ENCODE measurements around the gene CCDC178.
"Not testable (repeated sequence)": the region's sequence is repeated elsewhere in the genome, so short reads cannot be mapped to it uniquely, and the experiment has no call there.

The CCDC178 gene

DNA sequence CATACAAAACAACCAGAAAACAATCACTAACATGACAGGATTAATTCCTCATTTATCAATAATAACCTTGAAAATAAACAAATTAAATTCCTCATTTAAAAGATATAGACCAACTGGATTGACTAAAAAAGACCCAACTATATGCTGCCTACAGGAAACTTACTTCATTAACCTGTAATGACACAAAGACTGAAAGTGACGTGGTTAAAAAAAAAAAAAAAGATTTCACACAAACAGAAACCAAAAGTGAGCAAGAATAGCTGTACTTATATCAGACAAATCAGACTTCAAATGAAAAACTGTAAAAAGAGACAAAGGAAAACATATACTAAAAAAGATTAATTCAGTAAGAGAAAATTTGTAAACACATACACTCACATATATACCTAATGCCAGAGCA is 201.2 kb downstream of the CCDC178 start:
- in situ Hi-C loops (cut with MboI; ENCODE audit: low sequenced_read_pairs), result no loop called here

- in situ Hi-C loops (cut with MboI; ENCODE audit: low sequenced_read_pairs), result no loop called here
Measured at GRCh38 chr18:33232318-33232626, 208.2 kb downstream of the CCDC178 start.

GRCh38 chr18:33231474-33232317 is 208.8 kb downstream of the CCDC178 start:
- in situ Hi-C loops (cut with MboI; ENCODE audit: low sequenced_read_pairs), result no loop called here

- in situ Hi-C loops (cut with MboI; ENCODE audit: low sequenced_read_pairs), result no loop called here
Measured at GRCh38 chr18:33212363-33212762, 228.2 kb downstream of the CCDC178 start.

- in situ Hi-C loops (cut with MboI; ENCODE audit: low sequenced_read_pairs), result no loop called here
Measured at GRCh38 chr18:33210575-33211189, 229.8 kb downstream of the CCDC178 start.

GRCh38 chr18:33205777-33206176 is 234.7 kb downstream of the CCDC178 start:
- in situ Hi-C loops (cut with MboI; ENCODE audit: low sequenced_read_pairs), result no loop called here

GRCh38 chr18:33201509-33201926 is 239.0 kb downstream of the CCDC178 start:
- in situ Hi-C loops (cut with MboI; ENCODE audit: low sequenced_read_pairs), result no loop called here

DNA sequence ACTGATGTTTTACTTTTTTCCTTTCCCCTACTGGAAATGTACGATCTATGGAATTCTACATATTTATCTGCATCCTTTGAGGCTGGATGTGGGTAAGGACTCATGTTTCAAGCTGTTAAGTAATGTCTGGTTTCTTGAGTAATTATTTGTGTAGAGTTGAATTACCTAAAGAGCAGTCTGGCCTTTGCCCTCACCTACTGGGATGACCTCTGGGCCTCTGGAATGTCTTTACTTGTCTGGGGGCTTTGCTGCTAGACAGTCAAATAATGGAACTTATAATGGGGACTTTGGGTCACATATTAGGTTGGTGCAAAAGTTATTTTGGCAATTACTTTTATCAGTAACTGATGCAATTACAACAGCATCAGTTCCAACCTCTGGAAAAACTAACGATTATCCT is 244.7 kb downstream of the CCDC178 start:
- in situ Hi-C loops (cut with MboI; ENCODE audit: low sequenced_read_pairs), result no loop called here

DNA sequence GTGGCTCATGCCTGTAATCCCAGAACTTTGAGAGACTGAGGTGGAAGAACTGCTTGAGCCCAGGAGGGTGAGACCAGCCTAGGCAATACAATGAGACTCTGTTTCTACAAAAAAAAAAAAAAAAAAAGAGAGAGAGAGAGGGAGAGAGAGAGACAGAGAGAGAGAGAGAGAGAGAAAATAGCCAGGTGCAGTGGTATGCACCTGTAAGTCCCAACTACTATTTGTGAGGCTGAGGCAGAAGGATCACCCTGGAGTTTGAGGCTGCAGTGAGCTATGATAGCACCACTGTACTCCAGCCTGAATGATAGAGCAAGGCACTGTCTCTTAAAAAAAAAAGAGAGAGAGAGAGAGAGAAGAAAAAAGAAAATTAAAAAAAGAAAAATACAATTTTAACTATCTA is 245.7 kb downstream of the CCDC178 start:
- in situ Hi-C loops (cut with MboI; ENCODE audit: low sequenced_read_pairs), result no loop called here

DNA sequence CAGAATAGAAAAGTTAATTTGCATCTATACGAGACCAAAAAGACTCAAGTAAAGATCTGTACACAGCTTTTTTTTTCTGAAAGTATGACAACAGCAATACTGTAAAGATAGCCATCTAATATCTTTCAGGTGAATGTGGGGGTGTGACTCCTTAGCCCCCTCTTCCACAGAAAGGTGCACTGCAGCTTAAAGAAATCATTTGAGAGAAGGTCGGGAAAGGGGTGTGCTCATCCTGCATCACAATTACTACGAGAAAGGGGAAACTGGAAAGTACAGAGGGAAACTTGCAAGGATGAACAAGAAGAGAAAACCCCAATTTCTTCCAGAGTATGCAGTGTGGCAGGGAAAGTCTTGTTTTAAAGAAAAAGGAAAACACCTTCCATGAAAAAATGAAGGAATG is 255.6 kb downstream of the CCDC178 start:
- in situ Hi-C loops (cut with MboI; ENCODE audit: low sequenced_read_pairs), result no loop called here

DNA sequence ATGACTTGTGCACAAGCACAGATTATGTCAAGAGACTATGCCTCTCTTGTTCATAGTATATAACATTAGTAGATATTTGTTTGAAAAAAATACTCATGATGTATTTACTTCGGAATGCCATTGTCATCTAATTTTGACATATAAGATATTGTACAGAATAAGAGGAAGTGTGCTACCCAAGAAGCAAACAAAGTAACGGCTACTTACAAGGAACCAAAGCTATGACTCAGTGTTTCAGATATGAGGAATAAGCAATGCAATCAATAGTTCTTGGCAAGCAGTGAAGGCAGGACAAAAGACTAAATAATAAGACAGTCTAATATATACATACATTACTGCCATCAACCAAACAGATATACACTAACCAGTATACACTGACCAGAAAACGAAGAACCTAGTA is 256.3 kb downstream of the CCDC178 start:
- in situ Hi-C loops (cut with MboI; ENCODE audit: low sequenced_read_pairs), result no loop called here

DNA sequence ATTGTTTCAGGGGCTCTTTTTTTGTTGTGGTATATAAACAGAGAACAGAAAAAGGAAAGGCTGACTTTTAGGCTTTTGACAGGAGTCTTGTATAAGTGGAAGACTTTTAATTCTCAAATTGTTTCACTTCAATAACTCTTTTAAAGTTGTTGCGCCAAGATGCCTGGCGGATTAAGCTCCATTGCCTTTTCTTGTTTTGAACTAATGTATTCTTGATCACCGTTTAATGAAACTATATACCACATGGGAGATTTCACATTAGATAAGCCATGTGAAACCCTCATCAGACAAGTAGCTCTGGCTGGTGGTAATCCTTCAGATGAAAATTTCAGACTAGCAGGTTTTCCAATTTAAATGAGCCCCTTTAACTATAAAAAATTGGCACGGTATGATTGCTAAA is 257.4 kb downstream of the CCDC178 start:
- in situ Hi-C loops (cut with MboI; ENCODE audit: low sequenced_read_pairs), result no loop called here

- in situ Hi-C loops (cut with MboI; ENCODE audit: low sequenced_read_pairs), result no loop called here
Measured at GRCh38 chr18:33181016-33181415, 259.5 kb downstream of the CCDC178 start.

GRCh38 chr18:33169218-33169617 is 271.3 kb downstream of the CCDC178 start:
- in situ Hi-C loops (cut with MboI; ENCODE audit: low sequenced_read_pairs), result no loop called here

GRCh38 chr18:33164121-33164520 is 276.4 kb downstream of the CCDC178 start:
- in situ Hi-C loops (cut with MboI; ENCODE audit: low sequenced_read_pairs), result not testable (repeated sequence)

GRCh38 chr18:33161131-33161530 is 279.4 kb downstream of the CCDC178 start:
- in situ Hi-C loops (cut with MboI; ENCODE audit: low sequenced_read_pairs), result no loop called here

DNA sequence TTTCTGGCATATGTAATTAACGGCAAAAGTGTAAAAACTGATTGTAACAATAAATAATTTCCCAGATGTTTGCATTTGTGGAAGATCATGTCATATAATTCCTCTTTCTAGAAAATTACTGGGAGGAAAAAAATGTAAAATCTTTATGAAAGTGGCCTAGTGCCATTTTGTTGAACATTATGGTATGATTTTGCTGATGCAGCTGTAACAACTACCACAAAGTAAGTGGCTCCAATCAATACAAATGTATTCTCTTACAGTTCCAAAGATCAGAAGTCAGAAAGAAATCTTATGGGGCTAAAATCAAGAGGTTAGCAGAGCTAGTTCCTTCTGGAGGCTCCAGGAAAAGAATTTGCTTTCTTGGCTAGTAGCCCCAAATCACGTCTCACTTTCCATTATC is 281.4 kb downstream of the CCDC178 start:
- in situ Hi-C loops (cut with MboI; ENCODE audit: low sequenced_read_pairs), result no loop called here

DNA sequence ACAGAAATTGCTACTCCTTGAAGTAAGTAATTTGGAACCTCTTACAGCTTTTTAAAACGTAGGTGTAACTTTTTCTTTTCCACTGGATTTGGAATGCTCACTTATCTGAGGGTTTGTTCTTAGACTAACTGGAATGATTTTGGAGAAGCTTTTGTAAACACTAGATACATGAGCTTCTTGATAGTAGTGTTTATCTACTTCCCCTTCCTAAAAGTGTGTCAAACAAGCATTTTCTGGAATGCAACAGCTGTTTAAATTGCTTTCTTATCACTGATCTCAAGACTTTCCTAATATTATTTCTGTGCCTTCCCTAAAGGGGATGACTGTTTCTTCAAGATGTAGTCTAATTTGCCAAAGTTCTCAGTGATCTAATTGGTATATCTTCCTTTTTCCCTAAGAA is 282.6 kb downstream of the CCDC178 start:
- in situ Hi-C loops (cut with MboI; ENCODE audit: low sequenced_read_pairs), result no loop called here

- in situ Hi-C loops (cut with MboI; ENCODE audit: low sequenced_read_pairs), result no loop called here
Measured at GRCh38 chr18:33156906-33157470, 283.5 kb downstream of the CCDC178 start.

DNA sequence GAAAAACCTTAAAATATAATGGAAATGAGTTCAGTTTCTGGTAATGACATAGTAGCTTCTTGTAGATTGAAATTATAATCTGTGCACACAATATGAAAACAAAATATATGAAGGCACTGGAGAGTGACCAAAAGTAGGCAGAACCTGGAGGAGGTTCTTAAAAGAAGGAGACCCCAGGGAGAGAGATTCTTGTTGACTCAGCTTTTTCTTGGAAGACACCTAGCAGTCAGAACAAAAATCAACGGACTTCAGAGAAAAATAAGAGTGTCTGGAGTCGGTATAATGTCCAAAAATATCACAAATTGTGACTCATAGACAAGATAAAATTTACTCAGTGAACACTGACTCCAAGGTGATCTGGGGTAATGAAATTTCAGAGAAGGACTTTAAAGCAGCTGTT is 286.5 kb downstream of the CCDC178 start:
- in situ Hi-C loops (cut with MboI; ENCODE audit: low sequenced_read_pairs), result no loop called here

- in situ Hi-C loops (cut with MboI; ENCODE audit: low sequenced_read_pairs), result no loop called here
Measured at GRCh38 chr18:33152376-33152775, 288.1 kb downstream of the CCDC178 start.

GRCh38 chr18:33147811-33148210 is 292.7 kb downstream of the CCDC178 start:
- in situ Hi-C loops (cut with MboI; ENCODE audit: low sequenced_read_pairs), result not testable (repeated sequence)

Data from HL-60/S4 treated with phorbol 12-myristate 13-acetate at 8.2 ng/mL for 4 days and 3 days (cell line).